Thyroid gland (tissue), 4 donors: ENCODE results near the gene TRPM2. TPM values are rescaled to one million over a fixed set of nuclear protein-coding genes. Genes with fewer than 3 reads are reported as not detected.

ENCODE experiments used
- DNase-seq, 2 donors: peaks; one replicate each; pipeline ENCODE4 v3.0.0-alpha.2; 2019
- H3K27ac ChIP-seq, 3 donors: fragments of 200-600 bp; sonication (generic); 1 replicate in 2 of 3; 2 replicates in 1 of 3; pipeline ENCODE4 v1.5.1; 2016 to 2019; ENCODE audit warnings: mild to moderate bottlenecking in 1 of 3, moderate library complexity in 1 of 3
- H3K27me3 ChIP-seq: fragments of 200-600 bp; sonication (generic); one replicate; pipeline ENCODE4 v1.5.1; 2019
- H3K36me3 ChIP-seq, 2 donors: fragments of 200-600 bp; sonication (generic); one replicate each; pipeline ENCODE4 v1.5.1; 2016 to 2019
- H3K4me1 ChIP-seq, 2 donors: fragments of 200-600 bp; sonication (generic); one replicate each; pipeline ENCODE4 v1.5.1; 2017 to 2019
- H3K4me3 ChIP-seq, 3 donors: fragments of 200-600 bp; sonication (generic); replicated peaks in 1 of 3; 1 replicate in 2 of 3; 2 replicates in 1 of 3; pipeline ENCODE4 v1.5.1; 2016; ENCODE audit warnings: mild to moderate bottlenecking in 1 of 3
- H3K9me3 ChIP-seq: fragments of 200-600 bp; sonication (generic); one replicate; pipeline ENCODE4 v1.5.1; 2017
- CTCF ChIP-seq, 6 experiments: fragments of 200-600 bp in 3 of 6; fragments of 450-650 bp in 3 of 6; sonication (generic) in 3 of 6; IDR thresholded peaks; one replicate each; pipeline ENCODE4 v1.5.1; 2016 to 2019; ENCODE audit warnings: antibody characterized with exemption in 6 of 6, mild to moderate bottlenecking in 2 of 6, inconsistent platforms in 1 of 6, moderate library complexity in 1 of 6
- POLR2A ChIP-seq, 2 donors: fragments of 450-650 bp; IDR thresholded peaks; one replicate each; pipeline ENCODE4 v1.6.1; 2017; ENCODE audit warnings: antibody characterized with exemption in 2 of 2, mild to moderate bottlenecking in 2 of 2, moderate library complexity in 1 of 2
- whole genome bisulfite sequencing, 2 donors: methylation state at CpG; one replicate each; pipeline ENCODE4 v1.1.5; 2017; 5-methylcytosine and 5-hydroxymethylcytosine counted together
- intact Hi-C: fragments of 100-400 bp; cut with DNase I; formaldehyde crosslinking; loops from one replicate; pipeline ENCODE4 v1.15.1; 2023
- small RNA-seq: library from RNA; depleted of rRNA; stranded (forward); fragments of <200 nt; gene quantifications from one replicate; pipeline ENCODE3, GENCODE V24; 2016
- total RNA-seq, 4 donors: library from RNA; depleted of rRNA; stranded (reverse); fragments of >200 nt; gene quantifications; one replicate each; pipeline ENCODE4 v1.2.3, GENCODE V29; 2016

TRPM2 gene
- total RNA-seq, 4 donors from 2014 or later, result 0.67 to 2.6 (median 0.88) TPM

- intact Hi-C loops, result no loop called here
- no peak for DNase-seq
- H3K36me3 ChIP-seq, result no peaks in the 10 kb centered on the region
- H3K27ac ChIP-seq, result no peak overlapping the region
- TF ChIP-seq CTCF (IDR thresholded peaks at IDR 0.05), result no peak
- TF ChIP-seq POLR2A (IDR thresholded peaks at IDR 0.05), result no peak
- H3K4me3 ChIP-seq, result no peak overlapping the region
- H3K27me3 ChIP-seq, result no peaks in the 10 kb centered on the region
- WGBS, 2 donors, result 93 to 96% methylated on average over 19 of the region's 19 CpGs
- no peaks in the 10 kb centered on the region for H3K4me1 ChIP-seq
- no peaks in the 10 kb centered on the region for H3K9me3 ChIP-seq
Measured at GRCh38 chr21:44490405-44490804, 137.0 kb downstream of the TRPM2 start.

- WGBS, 2 donors, result 86 to 88% methylated on average over 9 of the region's 9 CpGs
- DNase-seq, result no peak
Measured at GRCh38 chr21:44490816-44491215, 137.4 kb downstream of the TRPM2 start.

More at GRCh38 chr21:44490816-44491215, 137.4 kb downstream of the TRPM2 start:
- no peak overlapping the region for H3K4me3 ChIP-seq
- TF ChIP-seq POLR2A (IDR thresholded peaks at IDR 0.05) (no peak), CTCF (IDR thresholded peaks at IDR 0.05) (no peak)
- H3K36me3 ChIP-seq, result no peaks in the 10 kb centered on the region
- no peaks in the 10 kb centered on the region for H3K4me1 ChIP-seq
- no peaks in the 10 kb centered on the region for H3K9me3 ChIP-seq
- H3K27me3 ChIP-seq, result no peaks in the 10 kb centered on the region
- intact Hi-C loops, result no loop called here
- H3K27ac ChIP-seq, result no peak overlapping the region

Small RNAs within 50 kb of the gene (small RNA-seq; reads per million reads assigned to genes)
- gene RF00285, result not detected

Other genes starting within 250 kb of the TRPM2 start
- gene PWP2, start 246.2 kb upstream of the TRPM2 start, total RNA-seq, result 10 to 100 TPM in 1 of 4 donors, 1 to 10 TPM in 3; 5.8 to 20.5 (median 7.0) TPM
- 10 to 100 TPM in 2 of 4 donors, 1 to 10 TPM in 2; 2.0 to 73.1 (median 11.8) TPM for gene GATD3, start 219.9 kb upstream of the TRPM2 start, total RNA-seq
- gene ICOSLG, start 112.7 kb upstream of the TRPM2 start, total RNA-seq, result 1 to 10 TPM in 3 of 4 donors, under 1 TPM in 1; 0.54 to 2.9 (median 1.3) TPM
- not detected for gene DNMT3L, start 91.7 kb upstream of the TRPM2 start, total RNA-seq
- under 1 TPM in 1 of 4 donors, not detected in 3; 0.13 TPM for gene AIRE, start 67.7 kb upstream of the TRPM2 start, total RNA-seq
- 100 to 1,000 TPM in 2 of 4 donors, 10 to 100 TPM in 2; 68.5 to 103 (median 96.8) TPM for gene PFKL, start 53.6 kb upstream of the TRPM2 start, total RNA-seq
- 10 to 100 TPM; 55.2 to 93.4 (median 64.1) TPM for gene CFAP410, start 14.2 kb upstream of the TRPM2 start, total RNA-seq
- under 1 TPM; 0.78 to 0.92 (median 0.85) TPM for gene LRRC3, start 101.9 kb downstream of the TRPM2 start, total RNA-seq
- gene KRTAP10-1, start 186.6 kb downstream of the TRPM2 start, total RNA-seq, result not detected
- not detected for gene KRTAP10-2, start 197.9 kb downstream of the TRPM2 start, total RNA-seq
- not detected for gene KRTAP10-3, start 205.2 kb downstream of the TRPM2 start, total RNA-seq
- gene KRTAP10-4, start 220.1 kb downstream of the TRPM2 start, total RNA-seq, result not detected
- under 1 TPM in 1 of 4 donors, not detected in 3; 0.78 TPM for gene KRTAP10-5, start 227.0 kb downstream of the TRPM2 start, total RNA-seq
- not detected for gene KRTAP10-6, start 238.9 kb downstream of the TRPM2 start, total RNA-seq
- gene KRTAP10-7, start 247.0 kb downstream of the TRPM2 start, total RNA-seq, result not detected